HEK293 (cell line): ENCODE measurements around the gene C16orf78.

Experiments used
- IKZF3 ChIP-seq: fragments of 450-650 bp; IDR thresholded peaks from 2 replicates; pipeline ENCODE4 v1.5.0; 2018; ENCODE audit warnings: missing biosample characterization, mild to moderate bottlenecking, missing genetic modification characterization, moderate library complexity
- MEIS1 ChIP-seq: sonication (generic); formaldehyde crosslinking; IDR thresholded peaks from 2 replicates; pipeline ENCODE4 v1.8.1; 2022; ENCODE audit warnings: missing genetic modification reagents, mild to moderate bottlenecking, borderline replicate concordance
- MYNN ChIP-seq: fragments of 450-650 bp; formaldehyde crosslinking; IDR thresholded peaks from 2 replicates; pipeline ENCODE4 v1.5.1; 2016; ENCODE audit warnings: missing biosample characterization, missing genetic modification characterization, borderline replicate concordance
- OSR2 ChIP-seq: fragments of 450-650 bp; formaldehyde crosslinking; IDR thresholded peaks from 2 replicates; pipeline ENCODE4 v1.5.1; 2016; ENCODE audit warnings: missing biosample characterization, missing genetic modification characterization
- SALL2 ChIP-seq: fragments of 450-650 bp; formaldehyde crosslinking; IDR thresholded peaks from 2 replicates; pipeline ENCODE4 v1.5.0; 2017; ENCODE audit warnings: missing biosample characterization, mild to moderate bottlenecking, missing genetic modification characterization, borderline replicate concordance
- YY1 ChIP-seq: fragments of 450-650 bp; formaldehyde crosslinking; IDR thresholded peaks from 2 replicates; pipeline ENCODE4 v1.5.1; 2018; ENCODE audit warnings: missing biosample characterization, missing genetic modification characterization
- ZNF274 ChIP-seq, 2 experiments: fragments of 200-500 bp in 1 of 2; fragments of 450-650 bp in 1 of 2; sonication (Bioruptor generic) in 1 of 2; formaldehyde crosslinking in 1 of 2; IDR thresholded peaks; 2 replicates each; pipeline versions ENCODE4 v1.5.1 to v1.6.1; 2014 to 2016; ENCODE audit warnings: borderline replicate concordance in 1 of 2, inconsistent platforms in 1 of 2, low read length in 1 of 2, missing biosample characterization in 1 of 2, missing genetic modification characterization in 1 of 2
- ZNF544 ChIP-seq: fragments of 450-650 bp; formaldehyde crosslinking; IDR thresholded peaks from 2 replicates; pipeline ENCODE4 v1.5.0; 2017; ENCODE audit warnings: missing biosample characterization, missing genetic modification characterization
- ZNF664 ChIP-seq: fragments of 450-650 bp; formaldehyde crosslinking; IDR thresholded peaks from 2 replicates; pipeline ENCODE4 v1.5.1; 2016; ENCODE audit warnings: missing biosample characterization, missing genetic modification characterization
- TF ChIP-seq, protein P1 (sequence below): fragments of 450-650 bp; formaldehyde crosslinking; IDR thresholded peaks from 2 replicates; pipeline ENCODE4 v1.5.1; 2016; ENCODE audit warnings: missing biosample characterization, missing genetic modification characterization
- TF ChIP-seq, protein P2 (sequence below): sonication (generic); formaldehyde crosslinking; IDR thresholded peaks from 2 replicates; pipeline ENCODE4 v1.8.1; 2022; ENCODE audit warnings: mild to moderate bottlenecking, moderate library complexity, missing genetic modification reagents
- TF ChIP-seq, protein P3 (sequence below): fragments of 450-650 bp; formaldehyde crosslinking; IDR thresholded peaks from 2 replicates; pipeline ENCODE4 v1.5.1; 2016; ENCODE audit warnings: missing biosample characterization, missing genetic modification characterization
- TF ChIP-seq, protein P4 (sequence below): fragments of 450-650 bp; formaldehyde crosslinking; IDR thresholded peaks from 2 replicates; pipeline ENCODE4 v1.5.1; 2016; ENCODE audit warnings: missing biosample characterization, missing genetic modification characterization, low read depth

DNA sequence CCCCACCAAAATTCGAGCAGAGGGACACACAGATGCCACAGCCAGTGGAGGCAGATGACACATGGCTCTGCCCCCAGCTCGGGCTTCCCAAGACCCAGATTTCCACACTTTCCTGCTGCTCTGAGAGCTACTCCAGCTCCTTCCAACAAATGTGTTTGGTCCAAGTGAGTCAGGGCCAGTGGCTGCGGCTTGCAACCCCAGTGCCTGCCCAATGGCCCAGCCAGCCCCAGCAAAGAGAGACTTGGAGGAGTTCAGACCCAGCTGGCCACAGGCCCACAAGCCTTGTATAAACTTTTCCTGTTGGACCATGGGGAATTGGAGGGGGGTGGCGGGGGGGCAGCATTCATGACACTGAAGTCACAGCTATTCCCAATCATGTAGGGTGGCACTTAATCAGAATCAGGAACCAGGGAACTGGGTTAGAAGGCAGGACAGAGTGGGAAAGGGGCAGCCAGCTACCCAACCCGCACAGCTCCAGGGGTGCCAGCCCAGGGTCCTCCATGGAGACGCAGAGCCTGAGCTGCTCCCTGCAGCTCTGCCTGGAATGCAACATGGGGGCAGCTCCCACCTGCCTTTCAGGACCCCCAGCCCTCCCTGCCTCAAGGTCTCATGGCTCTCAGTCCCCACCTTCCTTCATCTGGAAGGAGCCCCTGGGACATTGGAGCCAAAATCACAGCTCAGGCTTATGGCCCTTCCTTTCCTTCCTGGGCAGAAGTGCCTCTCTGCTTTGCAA lies 17.5 kb upstream of the C16orf78 start:
- TF ChIP-seq, protein P1, sequence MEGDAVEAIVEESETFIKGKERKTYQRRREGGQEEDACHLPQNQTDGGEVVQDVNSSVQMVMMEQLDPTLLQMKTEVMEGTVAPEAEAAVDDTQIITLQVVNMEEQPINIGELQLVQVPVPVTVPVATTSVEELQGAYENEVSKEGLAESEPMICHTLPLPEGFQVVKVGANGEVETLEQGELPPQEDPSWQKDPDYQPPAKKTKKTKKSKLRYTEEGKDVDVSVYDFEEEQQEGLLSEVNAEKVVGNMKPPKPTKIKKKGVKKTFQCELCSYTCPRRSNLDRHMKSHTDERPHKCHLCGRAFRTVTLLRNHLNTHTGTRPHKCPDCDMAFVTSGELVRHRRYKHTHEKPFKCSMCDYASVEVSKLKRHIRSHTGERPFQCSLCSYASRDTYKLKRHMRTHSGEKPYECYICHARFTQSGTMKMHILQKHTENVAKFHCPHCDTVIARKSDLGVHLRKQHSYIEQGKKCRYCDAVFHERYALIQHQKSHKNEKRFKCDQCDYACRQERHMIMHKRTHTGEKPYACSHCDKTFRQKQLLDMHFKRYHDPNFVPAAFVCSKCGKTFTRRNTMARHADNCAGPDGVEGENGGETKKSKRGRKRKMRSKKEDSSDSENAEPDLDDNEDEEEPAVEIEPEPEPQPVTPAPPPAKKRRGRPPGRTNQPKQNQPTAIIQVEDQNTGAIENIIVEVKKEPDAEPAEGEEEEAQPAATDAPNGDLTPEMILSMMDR (tag by site-specific recombination) = no peak
- TF ChIP-seq SALL2 (tag by site-specific recombination) = no peak
- TF ChIP-seq ZNF274 (IDR thresholded peaks at IDR 0.05; ENCODE audit: low read length) = no peak
- TF ChIP-seq ZNF274 (tag by site-specific recombination; IDR thresholded peaks at IDR 0.05; ENCODE audit: borderline replicate concordance) = no peak
- TF ChIP-seq, protein P2, sequence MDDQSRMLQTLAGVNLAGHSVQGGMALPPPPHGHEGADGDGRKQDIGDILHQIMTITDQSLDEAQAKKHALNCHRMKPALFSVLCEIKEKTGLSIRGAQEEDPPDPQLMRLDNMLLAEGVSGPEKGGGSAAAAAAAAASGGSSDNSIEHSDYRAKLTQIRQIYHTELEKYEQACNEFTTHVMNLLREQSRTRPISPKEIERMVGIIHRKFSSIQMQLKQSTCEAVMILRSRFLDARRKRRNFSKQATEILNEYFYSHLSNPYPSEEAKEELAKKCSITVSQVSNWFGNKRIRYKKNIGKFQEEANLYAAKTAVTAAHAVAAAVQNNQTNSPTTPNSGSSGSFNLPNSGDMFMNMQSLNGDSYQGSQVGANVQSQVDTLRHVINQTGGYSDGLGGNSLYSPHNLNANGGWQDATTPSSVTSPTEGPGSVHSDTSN = no peak
- TF ChIP-seq, protein P3, sequence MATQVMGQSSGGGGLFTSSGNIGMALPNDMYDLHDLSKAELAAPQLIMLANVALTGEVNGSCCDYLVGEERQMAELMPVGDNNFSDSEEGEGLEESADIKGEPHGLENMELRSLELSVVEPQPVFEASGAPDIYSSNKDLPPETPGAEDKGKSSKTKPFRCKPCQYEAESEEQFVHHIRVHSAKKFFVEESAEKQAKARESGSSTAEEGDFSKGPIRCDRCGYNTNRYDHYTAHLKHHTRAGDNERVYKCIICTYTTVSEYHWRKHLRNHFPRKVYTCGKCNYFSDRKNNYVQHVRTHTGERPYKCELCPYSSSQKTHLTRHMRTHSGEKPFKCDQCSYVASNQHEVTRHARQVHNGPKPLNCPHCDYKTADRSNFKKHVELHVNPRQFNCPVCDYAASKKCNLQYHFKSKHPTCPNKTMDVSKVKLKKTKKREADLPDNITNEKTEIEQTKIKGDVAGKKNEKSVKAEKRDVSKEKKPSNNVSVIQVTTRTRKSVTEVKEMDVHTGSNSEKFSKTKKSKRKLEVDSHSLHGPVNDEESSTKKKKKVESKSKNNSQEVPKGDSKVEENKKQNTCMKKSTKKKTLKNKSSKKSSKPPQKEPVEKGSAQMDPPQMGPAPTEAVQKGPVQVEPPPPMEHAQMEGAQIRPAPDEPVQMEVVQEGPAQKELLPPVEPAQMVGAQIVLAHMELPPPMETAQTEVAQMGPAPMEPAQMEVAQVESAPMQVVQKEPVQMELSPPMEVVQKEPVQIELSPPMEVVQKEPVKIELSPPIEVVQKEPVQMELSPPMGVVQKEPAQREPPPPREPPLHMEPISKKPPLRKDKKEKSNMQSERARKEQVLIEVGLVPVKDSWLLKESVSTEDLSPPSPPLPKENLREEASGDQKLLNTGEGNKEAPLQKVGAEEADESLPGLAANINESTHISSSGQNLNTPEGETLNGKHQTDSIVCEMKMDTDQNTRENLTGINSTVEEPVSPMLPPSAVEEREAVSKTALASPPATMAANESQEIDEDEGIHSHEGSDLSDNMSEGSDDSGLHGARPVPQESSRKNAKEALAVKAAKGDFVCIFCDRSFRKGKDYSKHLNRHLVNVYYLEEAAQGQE (tag by site-specific recombination) = no peak
- TF ChIP-seq ZNF544 (tag by site-specific recombination) = no peak
- TF ChIP-seq OSR2 = no peak
- no peak for TF ChIP-seq YY1 (tag by site-specific recombination)
- TF ChIP-seq, protein P4, sequence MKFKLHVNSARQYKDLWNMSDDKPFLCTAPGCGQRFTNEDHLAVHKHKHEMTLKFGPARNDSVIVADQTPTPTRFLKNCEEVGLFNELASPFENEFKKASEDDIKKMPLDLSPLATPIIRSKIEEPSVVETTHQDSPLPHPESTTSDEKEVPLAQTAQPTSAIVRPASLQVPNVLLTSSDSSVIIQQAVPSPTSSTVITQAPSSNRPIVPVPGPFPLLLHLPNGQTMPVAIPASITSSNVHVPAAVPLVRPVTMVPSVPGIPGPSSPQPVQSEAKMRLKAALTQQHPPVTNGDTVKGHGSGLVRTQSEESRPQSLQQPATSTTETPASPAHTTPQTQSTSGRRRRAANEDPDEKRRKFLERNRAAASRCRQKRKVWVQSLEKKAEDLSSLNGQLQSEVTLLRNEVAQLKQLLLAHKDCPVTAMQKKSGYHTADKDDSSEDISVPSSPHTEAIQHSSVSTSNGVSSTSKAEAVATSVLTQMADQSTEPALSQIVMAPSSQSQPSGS (tag by site-specific recombination) = no peak
- no peak for TF ChIP-seq MYNN (tag by site-specific recombination)
- TF ChIP-seq IKZF3 (tag by site-specific recombination) = no peak
- no peak for TF ChIP-seq ZNF664 (tag by site-specific recombination)
- TF ChIP-seq MEIS1 (CRISPR knock-in tag) = no peak
